GM13976 (cell line): ENCODE measurements around the gene SLC12A7.

Experiments
- DNase-seq: peaks from one replicate; pipeline ENCODE4 v3.0.0; 2012; ENCODE audit warnings: low spot score
- CTCF ChIP-seq: IDR thresholded peaks from 2 replicates; pipeline ENCODE4 v1.5.1; 2012; ENCODE audit warnings: borderline replicate concordance, mild to moderate bottlenecking; ENCODE audit not compliant: insufficient read depth; ENCODE audit errors: extremely low read depth, missing control alignments, control extremely low read depth
- in situ Hi-C: fragments of 300-500 bp; cut with MboI; formaldehyde crosslinking; loops from one replicate; pipeline ENCODE4 v1.12.0; 2022; ENCODE audit warnings: low sequenced_read_pairs, mixed read lengths, inconsistent platforms; ENCODE audit not compliant: unreplicated experiment

SLC12A7 gene

GRCh38 chr5:1151316-1151715 is 39.5 kb upstream of the SLC12A7 start:
- no peak for DNase-seq
- TF ChIP-seq CTCF: no peak
- in situ Hi-C loops: no loop called here

DNA sequence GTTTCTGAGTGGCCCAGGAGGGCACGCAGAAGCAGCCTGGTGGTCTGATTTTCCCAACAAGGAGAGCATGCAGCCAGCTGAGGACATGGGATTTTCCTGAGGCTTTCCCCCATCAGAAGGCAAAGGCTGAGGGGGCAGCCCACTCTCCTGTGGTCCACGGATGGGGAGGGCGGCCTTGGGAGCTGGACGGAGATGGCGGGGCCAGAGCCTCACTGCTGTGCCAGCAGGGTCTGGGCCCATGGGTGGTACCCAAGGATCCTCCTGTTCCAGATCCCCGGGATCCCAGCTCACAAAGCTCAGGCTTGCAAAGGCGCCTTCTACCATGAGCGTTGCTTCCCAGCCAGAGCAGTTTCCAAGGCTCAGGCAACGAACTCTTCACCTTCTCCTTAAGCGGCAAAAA is 39.0 kb upstream of the SLC12A7 start:
- no peak for TF ChIP-seq CTCF
- no peak for DNase-seq
- in situ Hi-C loops: no loop called here

DNA sequence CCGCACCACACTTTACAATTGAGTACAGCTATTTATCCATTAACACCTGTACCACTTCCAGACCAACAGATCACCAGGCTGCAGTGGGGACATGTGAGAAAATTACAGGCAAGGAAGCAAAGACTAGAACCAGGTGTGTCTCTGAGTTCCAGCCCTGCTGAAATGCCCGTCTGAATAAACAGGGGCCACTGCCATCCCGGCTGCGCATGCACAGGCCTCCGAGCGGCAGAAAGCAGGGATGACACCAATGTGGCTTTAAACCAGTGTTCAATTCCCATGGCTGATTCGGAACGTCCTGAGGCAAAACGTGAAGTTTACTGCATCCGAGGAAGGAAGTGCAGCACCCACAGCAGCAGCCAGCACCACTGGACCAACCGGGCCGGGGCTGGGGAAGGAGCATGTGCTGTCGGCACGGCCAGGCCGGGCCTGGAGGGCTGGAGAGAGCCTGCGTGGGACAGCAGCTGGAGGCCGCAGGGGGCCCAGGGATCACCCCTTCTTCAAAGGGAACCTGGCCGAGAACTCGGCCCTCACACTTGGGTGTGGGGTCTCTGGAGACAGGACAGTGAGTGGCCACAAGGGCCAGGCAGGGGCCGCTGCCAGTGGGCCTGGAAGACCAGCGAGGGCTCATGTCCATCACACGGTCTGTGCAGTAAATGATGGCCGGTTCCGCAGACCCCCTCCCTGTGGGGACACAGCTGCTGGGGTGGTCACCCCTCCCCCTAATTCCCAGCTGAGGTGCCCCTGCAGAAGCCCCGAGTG is 33.0 kb upstream of the SLC12A7 start:
- DNase-seq: no peak
- in situ Hi-C loops: no loop called here
- TF ChIP-seq CTCF: no peak

DNA sequence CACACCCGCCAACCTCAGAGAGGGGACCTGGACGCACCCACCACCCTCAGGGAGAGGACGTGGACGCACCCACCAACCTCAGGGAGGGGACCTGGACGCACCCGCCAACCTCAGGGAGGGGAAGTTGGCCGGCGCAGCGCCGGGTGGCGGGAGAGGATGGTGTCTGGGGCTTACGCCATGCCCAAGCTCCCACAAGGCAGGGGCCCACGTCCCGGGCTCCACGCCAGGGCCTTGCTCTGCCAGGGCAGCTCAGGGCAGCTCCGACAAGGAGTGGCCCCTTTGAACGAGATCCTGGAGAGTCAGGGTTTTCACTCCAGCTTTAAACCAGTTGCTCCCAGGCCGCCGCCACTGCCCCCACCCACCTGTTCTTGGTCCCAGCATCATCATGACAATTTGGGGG is 32.2 kb upstream of the SLC12A7 start:
- TF ChIP-seq CTCF: no peak
- in situ Hi-C loops: no loop called here
- no peak for DNase-seq

GRCh38 chr5:1143670-1143951 is 31.7 kb upstream of the SLC12A7 start:
- TF ChIP-seq CTCF: no peak
- no peak for DNase-seq
- in situ Hi-C loops: no loop called here

- no peak for DNase-seq
- in situ Hi-C loops: no loop called here
- no peak for TF ChIP-seq CTCF
These were observed 31.2 kb upstream of the SLC12A7 start for GRCh38 chr5:1142886-1143669.

- in situ Hi-C loops: no loop called here
- no peak for TF ChIP-seq CTCF
- DNase-seq: no peak
These were observed 30.0 kb upstream of the SLC12A7 start for GRCh38 chr5:1141834-1142233.
